Left kidney (tissue), 2 donors: ENCODE results near the gene GFI1. TPM values are rescaled to one million over a fixed set of nuclear protein-coding genes. Genes with fewer than 3 reads are reported as not detected.

ENCODE experiments used
- DNase-seq: peaks from one replicate; pipeline ENCODE4 v3.0.0-alpha.2; 2013
- polyA plus RNA-seq: library from polyadenylated mRNA; unstranded; fragments of 120-200 nt; gene quantifications from one replicate; pipeline ENCODE4 v1.2.1, GENCODE V29; 2013; ENCODE audit not compliant: insufficient read length

Gene GFI1
- polyA plus RNA-seq, 1 donor: 0.23 TPM

DNA sequence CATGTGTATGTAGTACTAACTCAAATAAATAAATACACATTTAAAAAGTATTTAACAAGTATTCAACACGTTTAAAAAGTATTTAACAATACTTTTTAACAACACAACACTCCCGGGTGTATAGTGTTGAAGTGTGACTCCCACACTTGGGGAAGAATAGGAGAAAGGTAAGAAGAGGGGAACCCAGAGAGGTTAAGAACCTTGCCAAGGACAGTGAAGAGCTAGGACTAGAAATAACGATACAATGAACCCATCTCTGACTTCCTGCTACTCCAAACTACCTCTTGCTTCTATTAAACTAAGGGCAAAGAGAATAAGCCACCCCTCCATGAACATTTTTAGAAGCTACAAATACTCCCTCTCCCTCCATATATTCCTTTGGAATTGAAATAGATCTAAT lies 1.7 kb upstream of the GFI1 start:
- no peak for DNase-seq

- DNase-seq: no peak
These were observed 417 bp upstream of the GFI1 start for GRCh38 chr1:92487078-92487605.

DNA sequence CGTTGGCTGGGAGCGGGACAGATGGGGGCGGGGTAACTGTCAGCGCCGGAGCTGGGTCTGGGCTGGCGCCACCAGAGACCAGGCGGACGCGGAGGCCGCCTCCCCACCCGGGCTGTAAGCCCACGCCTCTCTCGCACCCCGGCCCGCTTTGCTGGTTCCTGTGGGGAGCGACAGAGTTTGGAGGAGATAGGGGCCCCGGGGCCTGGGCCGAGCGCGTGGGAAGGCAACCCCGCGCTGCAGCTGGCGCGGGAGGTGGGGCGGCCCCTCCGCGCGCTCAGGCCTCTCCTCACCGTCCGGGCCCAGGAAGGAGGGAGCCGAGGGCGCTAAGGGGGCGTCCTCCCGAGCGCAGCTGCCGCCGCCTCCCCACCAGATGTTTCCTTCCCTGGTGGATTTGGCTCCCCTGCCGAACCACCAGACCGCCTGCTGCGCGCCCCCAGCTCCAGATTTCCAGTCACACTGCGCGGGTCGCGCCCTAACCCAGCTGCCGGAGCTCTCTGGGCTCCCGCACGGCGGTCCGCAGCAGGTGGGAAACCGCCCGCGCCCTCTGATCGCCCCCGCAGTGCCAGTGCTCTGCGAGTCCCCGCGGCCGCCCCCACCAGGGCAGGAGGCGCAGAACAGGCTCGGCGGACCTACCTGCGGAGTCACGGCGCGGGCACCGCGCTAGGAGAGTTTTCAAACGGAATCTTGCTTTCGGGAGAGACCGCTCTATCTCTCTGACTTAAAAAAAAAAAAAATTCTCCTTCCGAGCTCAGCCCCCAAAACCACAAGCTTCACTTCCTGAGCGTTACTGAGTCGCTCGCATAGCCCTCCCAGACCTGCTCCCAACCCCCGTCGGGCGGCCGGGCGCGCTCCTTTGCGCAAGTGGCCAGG lies 1.1 kb downstream of the GFI1 start:
- DNase-seq: peak; percentile 34

GRCh38 chr1:92484472-92485380 lies 2.0 kb downstream of the GFI1 start:
- DNase-seq: no peak

DNA sequence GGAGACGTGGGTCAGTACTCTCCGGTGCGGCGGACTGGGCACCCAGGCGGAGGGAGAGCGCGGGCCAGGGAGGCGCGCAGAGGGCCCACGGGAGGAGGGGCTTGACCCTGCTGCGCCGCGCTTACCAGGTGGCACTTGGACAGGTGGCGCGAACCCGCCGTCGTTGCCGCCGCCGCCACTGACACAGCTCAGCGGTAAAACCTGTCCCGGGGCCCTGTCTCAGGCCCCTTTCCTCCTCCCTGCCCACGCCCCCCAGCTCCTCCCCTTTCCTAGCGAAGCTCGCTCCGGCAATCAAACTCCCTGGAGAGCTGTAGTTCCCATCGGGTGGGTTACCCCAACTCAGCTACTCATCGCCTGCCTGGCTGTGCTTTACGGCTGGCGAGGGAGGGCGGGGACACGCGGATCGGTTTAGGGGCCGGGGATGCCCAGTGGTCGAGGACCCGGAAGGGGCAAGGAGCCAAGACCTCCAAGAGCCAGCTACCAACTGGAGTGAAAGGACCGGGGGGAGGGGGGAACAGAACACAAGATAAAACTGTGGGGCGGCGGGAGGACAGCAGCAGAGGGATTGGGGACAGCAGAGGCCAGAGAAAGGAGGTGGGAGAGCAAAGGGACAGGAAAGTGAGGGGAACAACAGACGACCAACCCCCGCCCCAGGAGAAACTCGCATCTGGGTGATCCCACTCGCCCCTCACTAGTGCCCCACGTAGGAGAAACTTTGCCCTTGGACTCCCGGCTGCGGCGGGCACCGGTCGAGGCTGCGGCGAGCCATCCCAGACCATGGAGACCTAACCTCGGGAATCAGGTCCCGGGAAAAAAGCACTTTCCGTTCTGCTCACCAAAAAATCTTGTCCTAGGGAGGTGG lies 2.9 kb downstream of the GFI1 start:
- DNase-seq: no peak

DNA sequence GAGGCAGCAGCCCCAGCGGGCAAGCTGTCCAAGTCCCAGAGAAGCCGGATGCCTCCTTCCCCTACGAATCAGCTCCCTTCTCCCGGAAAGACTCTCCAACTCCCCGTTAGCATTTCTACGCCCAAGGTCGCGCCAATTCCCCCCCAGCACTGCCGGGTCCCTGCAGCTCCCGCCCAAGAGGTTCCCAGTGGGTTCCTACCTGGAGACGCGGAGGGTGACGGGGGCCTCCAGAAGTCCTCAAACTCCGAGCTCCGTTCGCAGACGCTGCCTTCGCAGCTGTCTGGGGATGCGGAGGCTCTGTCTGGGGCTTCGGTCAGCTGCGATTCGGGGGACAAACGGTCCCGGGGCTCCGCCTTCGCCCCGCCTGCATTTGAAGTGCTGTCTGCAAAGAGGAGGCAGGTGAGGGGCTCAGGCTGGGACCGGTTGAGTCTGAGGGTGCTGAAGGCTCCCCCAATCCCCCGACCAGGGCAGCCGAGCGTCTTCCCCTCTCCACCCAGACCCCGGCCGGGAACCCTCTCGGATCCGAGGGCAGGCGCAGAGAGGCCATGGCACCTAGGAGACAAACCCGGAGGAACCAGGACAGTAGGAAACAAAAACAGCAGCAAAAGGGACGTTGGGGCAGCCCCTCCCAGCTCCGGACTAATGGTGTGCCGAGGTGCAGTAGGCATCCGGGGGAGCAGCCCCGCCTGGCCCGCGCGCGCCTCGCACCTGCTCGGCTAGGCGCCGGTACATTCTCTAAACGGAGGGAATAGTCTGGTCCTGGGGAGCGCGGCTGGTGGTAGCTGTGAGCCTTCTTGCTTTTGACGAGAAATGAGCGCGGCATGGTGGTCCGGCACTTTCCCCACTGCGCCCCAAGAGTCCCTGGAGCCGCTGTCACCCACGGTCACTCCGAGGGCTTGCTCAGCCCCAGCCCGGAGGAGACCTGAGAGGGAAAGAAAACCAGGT lies 3.8 kb downstream of the GFI1 start:
- DNase-seq: no peak

DNA sequence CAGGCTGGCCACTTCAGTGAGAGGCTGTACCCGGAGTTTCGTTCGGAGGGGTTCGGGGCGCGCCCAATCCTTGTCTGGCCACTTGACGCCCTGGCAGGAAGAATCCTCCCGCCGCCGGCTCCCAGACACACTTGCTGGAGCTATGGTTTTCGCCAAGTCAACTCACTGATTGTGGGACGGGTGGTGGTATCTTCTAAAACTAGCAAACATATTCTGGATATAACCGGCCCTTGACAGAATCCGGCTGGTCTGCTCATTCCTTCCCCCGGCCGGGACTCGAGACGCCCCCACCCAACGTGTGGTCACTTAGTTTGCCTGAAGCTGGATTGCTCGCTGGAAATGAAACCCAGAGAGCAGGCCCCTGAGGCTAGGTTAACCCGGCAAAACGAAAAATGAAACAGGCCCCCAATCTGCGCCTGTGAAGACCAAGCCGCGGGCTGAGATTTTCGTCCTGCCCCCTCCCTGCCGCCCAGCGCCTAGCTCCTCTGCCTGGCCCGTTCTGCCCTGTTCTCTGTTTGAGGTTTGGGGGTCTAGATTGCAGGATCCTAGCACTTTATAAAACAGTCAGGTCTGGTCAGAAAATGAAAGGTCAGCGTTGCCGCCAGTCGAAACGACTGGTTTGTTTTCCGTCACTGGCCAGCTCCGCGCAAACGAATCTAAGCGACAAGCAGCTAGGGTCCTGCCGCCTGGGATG lies 4.6 kb downstream of the GFI1 start:
- peak; percentile 52 for DNase-seq

- DNase-seq: no peak
These were observed 5.2 kb downstream of the GFI1 start for GRCh38 chr1:92481599-92481925.

GRCh38 chr1:92480813-92481598 lies 5.7 kb downstream of the GFI1 start:
- no peak for DNase-seq

GRCh38 chr1:92480200-92480812 lies 6.4 kb downstream of the GFI1 start:
- DNase-seq: no peak

DNA sequence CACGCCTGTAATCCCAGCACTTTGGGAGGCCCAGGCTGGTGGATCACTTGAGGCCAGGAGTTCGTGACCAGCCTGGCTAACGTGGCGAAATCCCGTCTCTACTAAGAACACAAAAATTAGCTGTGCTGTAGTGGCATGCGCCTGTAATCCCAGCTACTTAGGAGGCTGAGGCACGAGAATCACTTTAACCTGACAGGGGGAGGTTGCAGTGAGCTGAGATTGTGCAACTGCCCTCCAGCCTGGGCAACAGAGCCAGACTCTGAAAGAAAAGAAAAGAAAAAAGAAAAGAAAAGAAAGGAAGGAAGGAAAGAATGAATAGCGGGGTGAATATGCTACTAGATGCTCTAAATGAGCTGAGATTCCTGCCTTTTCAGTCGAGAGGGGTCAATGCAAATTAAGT lies 7.1 kb downstream of the GFI1 start:
- no peak for DNase-seq

- DNase-seq: no peak
These were observed 8.3 kb downstream of the GFI1 start for GRCh38 chr1:92478393-92478792.

DNA sequence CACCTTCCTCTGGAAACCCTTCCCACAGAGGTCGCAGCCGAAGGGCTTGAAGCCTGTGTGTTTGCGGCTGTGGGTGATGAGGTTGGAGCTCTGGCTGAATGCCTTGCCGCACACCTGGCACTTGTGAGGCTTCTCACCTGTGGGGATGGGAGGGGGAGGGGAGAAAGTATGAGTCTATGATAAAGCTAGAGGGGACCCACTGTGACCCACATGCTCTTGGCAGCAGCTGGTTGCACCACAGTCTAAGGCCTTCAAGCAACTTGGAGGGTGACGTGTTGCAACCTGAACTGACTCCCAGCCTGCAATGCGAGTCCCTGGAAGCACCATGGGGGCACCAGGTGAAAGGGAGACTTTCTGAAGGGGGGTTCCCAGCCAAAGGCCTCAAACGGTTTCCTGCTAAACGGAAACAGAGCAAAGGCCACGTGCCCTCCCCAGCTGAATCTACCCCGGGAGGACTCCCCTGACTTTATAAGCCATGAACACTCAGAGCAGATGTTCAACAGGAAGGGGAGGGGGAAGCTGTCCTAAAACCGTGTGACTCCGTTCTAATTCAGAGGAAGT lies 10.6 kb downstream of the GFI1 start:
- DNase-seq: no peak

DNA sequence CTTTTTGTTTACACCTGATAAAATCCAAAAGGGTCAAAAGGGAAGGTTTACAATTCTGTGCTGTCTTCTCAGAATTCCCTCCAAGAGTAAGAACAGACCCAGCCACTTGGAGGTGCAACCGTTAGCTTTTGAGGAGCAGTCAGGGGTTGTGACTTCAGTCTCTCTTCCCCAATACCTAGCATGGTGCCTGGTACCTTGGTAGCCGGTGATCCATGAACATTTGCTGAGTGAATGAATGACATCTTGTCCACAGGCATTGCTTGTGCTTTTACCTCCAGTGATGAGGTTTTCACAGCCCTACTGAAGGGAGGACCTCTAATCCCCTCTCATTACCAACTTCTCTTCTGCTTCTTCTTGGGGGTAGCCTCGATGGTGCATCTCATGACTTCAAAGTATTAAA lies 11.7 kb downstream of the GFI1 start:
- no peak for DNase-seq

GRCh38 chr1:92473781-92474495 lies 12.8 kb downstream of the GFI1 start:
- no peak for DNase-seq

DNA sequence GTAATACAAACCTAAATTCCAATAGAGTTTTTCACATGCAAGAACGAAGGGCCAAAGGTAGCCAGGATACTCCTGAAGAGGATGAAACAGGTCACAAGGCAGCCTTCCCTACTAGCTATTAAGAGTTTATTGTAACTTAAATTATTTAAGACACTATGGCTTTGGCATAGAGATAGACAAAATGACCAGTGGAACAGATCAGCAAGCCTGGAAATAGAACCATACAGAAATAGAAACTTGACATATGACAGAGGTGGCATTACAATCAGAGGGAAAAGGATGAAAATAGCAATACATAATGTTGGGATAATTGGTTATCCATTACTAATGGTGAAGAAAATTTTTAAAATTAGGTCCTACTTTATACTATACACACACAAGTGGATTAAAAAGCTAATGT lies 16.5 kb downstream of the GFI1 start:
- no peak for DNase-seq

- no peak for DNase-seq
These were observed 19.9 kb downstream of the GFI1 start for GRCh38 chr1:92466683-92467352.
